ENCODE data around the gene FGF13.

Gene FGF13

DNA sequence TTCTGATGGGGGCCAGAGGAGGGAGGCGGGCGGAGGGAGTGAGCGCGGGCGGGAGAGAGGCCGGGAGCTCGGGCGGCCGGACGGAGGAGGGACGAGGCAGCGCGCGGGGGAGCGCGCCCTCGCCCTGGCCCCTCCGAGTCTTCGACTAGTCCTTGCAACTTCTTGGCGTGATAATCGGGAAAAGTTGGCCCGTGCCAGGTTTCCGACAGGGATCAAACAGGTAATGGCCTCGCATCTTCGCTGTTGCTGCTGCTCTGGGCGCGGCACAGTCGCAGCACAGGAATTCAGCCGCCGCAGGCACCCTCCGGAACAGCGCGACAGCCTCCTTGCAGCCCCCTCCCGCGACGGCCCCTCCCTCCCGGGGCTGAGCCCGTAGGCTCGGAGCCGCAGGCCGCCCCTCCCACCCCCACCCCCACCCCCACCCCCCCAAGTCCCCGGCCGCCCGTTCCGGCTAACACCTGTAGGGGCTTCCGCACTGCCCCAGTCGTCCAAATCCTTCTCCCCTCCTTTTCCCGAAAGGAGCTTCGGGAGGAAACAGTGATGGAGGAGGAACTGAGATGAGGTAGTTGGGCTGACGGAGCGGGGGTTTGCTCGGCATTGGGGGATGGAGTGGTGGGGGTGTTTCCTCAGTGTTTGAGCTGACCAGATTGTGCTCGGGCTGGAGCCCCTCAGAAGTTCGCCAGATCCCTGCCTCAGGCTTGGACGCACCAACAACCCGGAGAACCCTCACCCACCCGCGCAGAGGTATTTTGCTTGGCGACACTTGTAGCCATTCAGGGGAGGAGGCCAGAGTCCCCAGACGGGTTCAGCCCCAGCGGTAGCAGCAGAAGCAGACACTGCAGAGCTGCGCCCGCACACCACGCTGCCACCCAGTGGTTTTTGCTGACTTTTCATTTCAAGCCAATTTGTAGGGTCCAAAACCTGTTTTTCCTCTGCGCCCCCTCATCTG, at the start of gene FGF13:
TSS of gene FGF13 (minus strand) at position 319 of the 949 bp plus-strand sequence. CDS start 714 bp downstream, outside the sequence.
- Histone ChIP-seq H3K27ac (ENCODE audit: low read depth, low read length) (no peak within 1 kb of the TSS), H3K9me3 (ENCODE audit: control insufficient read depth in 1 of 2, low read length in 2 of 2) (no peaks in the 10 kb centered on the region), H3K36me3 (ENCODE audit: control insufficient read depth in 1 of 2, insufficient read depth in 2 of 2, low read length in 2 of 2) (no peaks in the 10 kb centered on the region), H3K4me3 (ENCODE audit: low read depth in 1 of 2, low read length in 2 of 2) (peak within 1 kb of the TSS; percentile 15 to 21), H3K4me1 (ENCODE audit: control insufficient read depth in 1 of 2, insufficient read depth in 2 of 2, low read length in 2 of 2) (no peaks in the 10 kb centered on the region), H3K9ac (ENCODE audit: low read depth in 1 of 2, low read length in 2 of 2) (no peak within 1 kb of the TSS), H3K27me3 (ENCODE audit: control insufficient read depth in 1 of 2, insufficient read depth in 2 of 2, low read length in 2 of 2) (peaks cover 0 to 6% of the 10 kb centered on the region in 2 donors)

DNA sequence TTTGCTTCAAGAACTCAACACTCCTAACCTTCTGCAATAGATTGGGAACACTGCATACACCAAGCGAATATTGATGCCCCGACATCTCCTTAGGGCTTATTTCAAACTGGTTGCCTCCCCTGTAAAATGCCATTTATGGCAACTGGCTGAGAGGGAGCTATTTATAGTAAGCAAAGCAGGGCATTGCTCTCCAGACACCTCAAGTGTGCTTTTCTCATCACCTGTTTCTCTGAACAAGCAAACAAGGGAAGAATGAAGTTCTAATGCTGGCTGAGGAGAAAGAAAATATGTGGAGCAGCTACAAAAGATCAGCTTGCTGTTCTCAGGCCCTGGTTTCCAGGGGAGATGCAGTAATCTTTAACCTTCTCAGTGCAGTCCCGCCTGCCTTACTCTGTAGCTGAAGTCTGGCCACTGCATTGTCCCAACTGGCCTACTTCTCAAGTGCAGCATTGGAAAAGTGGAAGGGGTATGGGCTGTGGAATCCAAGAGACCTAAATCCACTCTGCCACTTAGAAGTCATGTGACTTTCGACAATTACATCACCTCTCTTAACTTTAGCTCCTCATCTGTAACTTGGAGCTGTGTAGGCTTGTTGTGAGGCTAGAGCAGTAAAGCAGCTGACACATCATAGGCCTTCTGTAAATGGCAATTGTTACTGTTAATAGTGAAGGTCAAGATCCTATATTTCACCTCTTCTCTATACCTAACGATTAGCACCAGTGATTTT, 47.9 kb upstream of the FGF13 start:
- Histone ChIP-seq H3K27ac (ENCODE audit: low read depth, low read length) (no peak overlapping the region), H3K27me3 (ENCODE audit: control insufficient read depth in 1 of 2, insufficient read depth in 2 of 2, low read length in 2 of 2) (no peaks in the 10 kb centered on the region), H3K9me3 (ENCODE audit: control insufficient read depth in 1 of 2, low read length in 2 of 2) (no peaks in the 10 kb centered on the region), H3K4me3 (ENCODE audit: low read depth in 1 of 2, low read length in 2 of 2) (no peak overlapping the region), H3K9ac (ENCODE audit: low read depth in 1 of 2, low read length in 2 of 2) (no peak overlapping the region), H3K4me1 (ENCODE audit: control insufficient read depth in 1 of 2, insufficient read depth in 2 of 2, low read length in 2 of 2) (no peaks in the 10 kb centered on the region), H3K36me3 (ENCODE audit: control insufficient read depth in 1 of 2, insufficient read depth in 2 of 2, low read length in 2 of 2) (no peaks in the 10 kb centered on the region)

DNA sequence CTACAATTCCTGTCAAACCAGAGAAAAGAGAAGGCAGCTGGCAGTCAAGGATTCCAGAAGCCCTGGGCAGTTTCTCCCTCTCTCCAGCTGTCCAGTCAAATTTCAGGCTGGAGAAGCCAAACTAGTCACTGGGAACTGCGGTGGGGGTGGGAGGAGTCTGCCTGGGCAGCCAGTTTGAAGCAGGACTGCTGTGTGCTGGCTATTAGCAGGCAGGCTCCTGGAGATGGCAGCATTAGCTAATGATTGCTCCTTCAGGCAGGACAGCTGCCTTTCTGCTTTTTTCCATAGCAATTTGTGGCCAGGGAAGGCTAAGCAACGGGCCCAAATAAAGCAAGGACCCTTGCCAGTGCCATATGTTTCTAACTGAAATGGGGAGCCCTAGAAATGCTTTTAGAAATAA, 44.7 kb upstream of the FGF13 start:
- H3K4me3 ChIP-seq (ENCODE audit: low read depth in 1 of 2, low read length in 2 of 2): no peak overlapping the region

GRCh38 chrX:138754861-138755260, 43.3 kb upstream of the FGF13 start:
- H3K4me1 ChIP-seq (ENCODE audit: control insufficient read depth in 1 of 2, insufficient read depth in 2 of 2, low read length in 2 of 2): no peaks in the 10 kb centered on the region
- H3K4me3 ChIP-seq (ENCODE audit: low read depth in 1 of 2, low read length in 2 of 2): no peak overlapping the region
- no peaks in the 10 kb centered on the region for H3K36me3 ChIP-seq (ENCODE audit: control insufficient read depth in 1 of 2, insufficient read depth in 2 of 2, low read length in 2 of 2)
- no peak overlapping the region for H3K27ac ChIP-seq (ENCODE audit: low read depth, low read length)
- H3K27me3 ChIP-seq (ENCODE audit: control insufficient read depth in 1 of 2, insufficient read depth in 2 of 2, low read length in 2 of 2): no peaks in the 10 kb centered on the region
- no peaks in the 10 kb centered on the region for H3K9me3 ChIP-seq (ENCODE audit: control insufficient read depth in 1 of 2, low read length in 2 of 2)
- no peak overlapping the region for H3K9ac ChIP-seq (ENCODE audit: low read depth in 1 of 2, low read length in 2 of 2)

More for the DNA sequence above, 44.7 kb upstream of the FGF13 start:
- Histone ChIP-seq H3K36me3 (ENCODE audit: control insufficient read depth in 1 of 2, insufficient read depth in 2 of 2, low read length in 2 of 2) (no peaks in the 10 kb centered on the region), H3K9ac (ENCODE audit: low read depth in 1 of 2, low read length in 2 of 2) (no peak overlapping the region), H3K9me3 (ENCODE audit: control insufficient read depth in 1 of 2, low read length in 2 of 2) (no peaks in the 10 kb centered on the region), H3K4me1 (ENCODE audit: control insufficient read depth in 1 of 2, insufficient read depth in 2 of 2, low read length in 2 of 2) (no peaks in the 10 kb centered on the region), H3K27ac (ENCODE audit: low read depth, low read length) (no peak overlapping the region), H3K27me3 (ENCODE audit: control insufficient read depth in 1 of 2, insufficient read depth in 2 of 2, low read length in 2 of 2) (no peaks in the 10 kb centered on the region)

DNA sequence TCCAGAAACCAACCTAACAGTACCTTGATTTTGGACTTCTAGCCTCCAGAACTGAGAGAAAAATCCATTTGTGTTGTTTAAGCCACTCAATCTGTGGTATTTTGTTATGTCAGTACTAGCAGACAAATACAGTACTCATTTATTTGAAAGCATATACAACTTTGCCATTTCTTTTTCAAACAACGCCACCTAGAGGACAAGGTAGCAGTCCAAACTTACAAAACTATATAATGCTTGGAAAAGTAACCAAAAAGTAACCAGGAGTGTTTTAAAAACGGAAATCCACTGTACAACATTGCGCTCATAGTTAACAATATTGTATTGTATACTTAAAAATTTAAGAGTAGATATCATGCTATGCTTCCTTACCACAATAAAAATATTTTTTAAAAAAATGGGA, 37.0 kb upstream of the FGF13 start:
- no peak overlapping the region for H3K4me3 ChIP-seq (ENCODE audit: low read depth in 1 of 2, low read length in 2 of 2)
- H3K27me3 ChIP-seq (ENCODE audit: control insufficient read depth in 1 of 2, insufficient read depth in 2 of 2, low read length in 2 of 2): no peaks in the 10 kb centered on the region
- H3K27ac ChIP-seq (ENCODE audit: low read depth, low read length): no peak overlapping the region
- no peaks in the 10 kb centered on the region for H3K36me3 ChIP-seq (ENCODE audit: control insufficient read depth in 1 of 2, insufficient read depth in 2 of 2, low read length in 2 of 2)
- H3K9me3 ChIP-seq (ENCODE audit: control insufficient read depth in 1 of 2, low read length in 2 of 2): no peaks in the 10 kb centered on the region
- no peaks in the 10 kb centered on the region for H3K4me1 ChIP-seq (ENCODE audit: control insufficient read depth in 1 of 2, insufficient read depth in 2 of 2, low read length in 2 of 2)
- no peak overlapping the region for H3K9ac ChIP-seq (ENCODE audit: low read depth in 1 of 2, low read length in 2 of 2)

GRCh38 chrX:138745196-138745595, 33.7 kb upstream of the FGF13 start:
- no peaks in the 10 kb centered on the region for H3K9me3 ChIP-seq (ENCODE audit: control insufficient read depth in 1 of 2, low read length in 2 of 2)
- no peaks in the 10 kb centered on the region for H3K4me1 ChIP-seq (ENCODE audit: control insufficient read depth in 1 of 2, insufficient read depth in 2 of 2, low read length in 2 of 2)
- no peak overlapping the region for H3K4me3 ChIP-seq (ENCODE audit: low read depth in 1 of 2, low read length in 2 of 2)
- no peaks in the 10 kb centered on the region for H3K36me3 ChIP-seq (ENCODE audit: control insufficient read depth in 1 of 2, insufficient read depth in 2 of 2, low read length in 2 of 2)
- no peaks in the 10 kb centered on the region for H3K27me3 ChIP-seq (ENCODE audit: control insufficient read depth in 1 of 2, insufficient read depth in 2 of 2, low read length in 2 of 2)
- H3K9ac ChIP-seq (ENCODE audit: low read depth in 1 of 2, low read length in 2 of 2): no peak overlapping the region
- no peak overlapping the region for H3K27ac ChIP-seq (ENCODE audit: low read depth, low read length)

GRCh38 chrX:138742217-138742616, 30.7 kb upstream of the FGF13 start:
- no peak overlapping the region for H3K4me3 ChIP-seq (ENCODE audit: low read depth in 1 of 2, low read length in 2 of 2)
- H3K27ac ChIP-seq (ENCODE audit: low read depth, low read length): no peak overlapping the region
- H3K9me3 ChIP-seq (ENCODE audit: control insufficient read depth in 1 of 2, low read length in 2 of 2): no peaks in the 10 kb centered on the region
- no peak overlapping the region for H3K9ac ChIP-seq (ENCODE audit: low read depth in 1 of 2, low read length in 2 of 2)
- H3K27me3 ChIP-seq (ENCODE audit: control insufficient read depth in 1 of 2, insufficient read depth in 2 of 2, low read length in 2 of 2): no peaks in the 10 kb centered on the region
- no peaks in the 10 kb centered on the region for H3K4me1 ChIP-seq (ENCODE audit: control insufficient read depth in 1 of 2, insufficient read depth in 2 of 2, low read length in 2 of 2)
- H3K36me3 ChIP-seq (ENCODE audit: control insufficient read depth in 1 of 2, insufficient read depth in 2 of 2, low read length in 2 of 2): no peaks in the 10 kb centered on the region

GRCh38 chrX:138740341-138740740, 28.8 kb upstream of the FGF13 start:
- H3K4me3 ChIP-seq (ENCODE audit: low read depth in 1 of 2, low read length in 2 of 2): no peak overlapping the region
- H3K9ac ChIP-seq (ENCODE audit: low read depth in 1 of 2, low read length in 2 of 2): no peak overlapping the region
- H3K36me3 ChIP-seq (ENCODE audit: control insufficient read depth in 1 of 2, insufficient read depth in 2 of 2, low read length in 2 of 2): no peaks in the 10 kb centered on the region
- no peaks in the 10 kb centered on the region for H3K4me1 ChIP-seq (ENCODE audit: control insufficient read depth in 1 of 2, insufficient read depth in 2 of 2, low read length in 2 of 2)
- no peaks in the 10 kb centered on the region for H3K9me3 ChIP-seq (ENCODE audit: control insufficient read depth in 1 of 2, low read length in 2 of 2)
- H3K27me3 ChIP-seq (ENCODE audit: control insufficient read depth in 1 of 2, insufficient read depth in 2 of 2, low read length in 2 of 2): no peaks in the 10 kb centered on the region
- no peak overlapping the region for H3K27ac ChIP-seq (ENCODE audit: low read depth, low read length)

DNA sequence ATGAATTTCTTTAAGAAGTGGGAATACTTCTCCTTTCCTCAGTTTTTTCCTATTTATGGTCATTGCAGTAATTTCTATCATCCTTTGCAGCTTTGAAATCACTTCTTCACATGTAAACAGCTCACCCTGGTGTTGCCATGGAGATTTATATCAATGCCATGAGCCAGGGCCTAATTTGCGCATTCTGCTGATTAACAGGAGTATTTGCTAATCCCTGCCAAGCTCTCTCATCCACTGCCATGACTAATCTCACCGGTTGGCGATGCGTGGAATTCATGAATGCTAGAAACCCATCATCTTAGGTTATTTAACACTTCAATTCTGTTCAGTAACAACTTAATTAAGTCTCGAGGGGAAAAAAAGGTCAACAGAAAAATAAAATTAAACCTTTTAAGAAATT, 11.8 kb upstream of the FGF13 start:
- Histone ChIP-seq H3K9me3 (ENCODE audit: control insufficient read depth in 1 of 2, low read length in 2 of 2) (no peaks in the 10 kb centered on the region), H3K27me3 (ENCODE audit: control insufficient read depth in 1 of 2, insufficient read depth in 2 of 2, low read length in 2 of 2) (no peaks in the 10 kb centered on the region), H3K4me3 (ENCODE audit: low read depth in 1 of 2, low read length in 2 of 2) (no peak overlapping the region), H3K36me3 (ENCODE audit: control insufficient read depth in 1 of 2, insufficient read depth in 2 of 2, low read length in 2 of 2) (no peaks in the 10 kb centered on the region), H3K4me1 (ENCODE audit: control insufficient read depth in 1 of 2, insufficient read depth in 2 of 2, low read length in 2 of 2) (no peaks in the 10 kb centered on the region), H3K27ac (ENCODE audit: low read depth, low read length) (no peak overlapping the region), H3K9ac (ENCODE audit: low read depth in 1 of 2, low read length in 2 of 2) (no peak overlapping the region)

DNA sequence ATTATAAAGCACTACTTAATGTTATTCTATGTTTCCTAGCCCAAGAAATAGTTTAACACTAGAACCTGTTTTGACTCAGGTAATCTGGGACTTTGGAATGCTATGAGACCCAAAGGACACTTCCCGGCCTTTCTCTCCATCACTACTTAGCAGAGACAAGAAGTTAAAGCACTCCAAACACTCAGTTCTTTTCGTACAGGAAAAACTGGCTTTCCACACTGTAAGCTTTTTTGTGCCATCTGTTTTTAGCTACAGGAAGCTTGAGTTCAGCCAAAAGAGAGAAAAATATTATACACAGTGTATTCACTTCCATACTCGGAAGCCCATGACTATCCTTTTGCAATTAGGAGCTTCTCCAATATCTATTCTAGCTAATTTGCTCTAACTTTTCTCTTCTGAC, 7.9 kb upstream of the FGF13 start:
- H3K4me1 ChIP-seq (ENCODE audit: control insufficient read depth in 1 of 2, insufficient read depth in 2 of 2, low read length in 2 of 2): no peaks in the 10 kb centered on the region
- no peaks in the 10 kb centered on the region for H3K36me3 ChIP-seq (ENCODE audit: control insufficient read depth in 1 of 2, insufficient read depth in 2 of 2, low read length in 2 of 2)
- no peak overlapping the region for H3K27ac ChIP-seq (ENCODE audit: low read depth, low read length)
- no peak overlapping the region for H3K4me3 ChIP-seq (ENCODE audit: low read depth in 1 of 2, low read length in 2 of 2)
- no peaks in the 10 kb centered on the region for H3K9me3 ChIP-seq (ENCODE audit: control insufficient read depth in 1 of 2, low read length in 2 of 2)
- no peak overlapping the region for H3K9ac ChIP-seq (ENCODE audit: low read depth in 1 of 2, low read length in 2 of 2)
- no peaks in the 10 kb centered on the region for H3K27me3 ChIP-seq (ENCODE audit: control insufficient read depth in 1 of 2, insufficient read depth in 2 of 2, low read length in 2 of 2)
